PC-3 (cell line): ENCODE results near the gene TNFAIP8.

Source experiments
- CTCF ChIP-seq: fragments of 300-600 bp; sonication (generic); conservative IDR thresholded peaks from 2 replicates; pipeline ENCODE4 v1.5.1; 2017; ENCODE audit warnings: antibody characterized with exemption, low read depth, mild to moderate bottlenecking, low read length
- EZH2 ChIP-seq: fragments of 300-600 bp; sonication (generic); IDR thresholded peaks from one replicate; pipeline ENCODE4 v1.6.1; 2017; ENCODE audit warnings: antibody characterized with exemption, mild to moderate bottlenecking, low read length; ENCODE audit not compliant: unreplicated experiment
- EZH2phosphoT487 ChIP-seq: fragments of 300-600 bp; sonication (generic); IDR thresholded peaks from 2 replicates; pipeline ENCODE4 v1.6.1; 2018; ENCODE audit warnings: mild to moderate bottlenecking, antibody characterized with exemption, low read length, borderline replicate concordance

DNA sequence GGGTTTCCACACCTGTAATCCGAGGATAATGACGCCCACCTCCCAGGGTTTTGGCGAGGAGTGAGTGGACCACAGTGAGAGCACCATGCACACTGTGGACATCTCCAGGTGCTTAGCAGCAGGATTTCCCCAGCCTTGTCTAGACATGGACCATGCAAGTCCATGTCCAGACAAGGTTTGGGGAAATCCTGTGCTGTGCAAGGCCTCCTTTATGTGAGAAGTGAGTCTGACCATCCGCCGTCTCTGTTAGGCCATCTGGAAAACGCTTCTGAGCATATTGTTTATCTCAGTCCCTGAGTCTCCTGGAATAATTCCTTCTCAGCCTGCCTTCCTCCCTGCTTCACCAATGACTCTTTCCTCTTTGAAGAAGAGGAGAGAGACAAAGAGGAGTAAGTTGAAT lies 26.2 kb upstream of the TNFAIP8 start:
- no peak for TF ChIP-seq CTCF
- no peak for TF ChIP-seq EZH2
- TF ChIP-seq EZH2phosphoT487 = no peak
